DMS53 treated with DMSO at 0.1 percent for 48 hours (cell line): ENCODE measurements around the gene TNFRSF9.
"Not testable (repeated sequence)": the region's sequence is repeated elsewhere in the genome, so short reads cannot be mapped to it uniquely, and the experiment has no call there.

Source experiments
- DNase-seq: peaks from one replicate; lab custom pipeline; 2025; ENCODE audit not compliant: unreplicated experiment; lab: John Stamatoyannopoulos, UW

The TNFRSF9 gene

GRCh38 chr1:7921796-7922195, 18.8 kb downstream of the TNFRSF9 start:
- DNase-seq, result no peak

DNA sequence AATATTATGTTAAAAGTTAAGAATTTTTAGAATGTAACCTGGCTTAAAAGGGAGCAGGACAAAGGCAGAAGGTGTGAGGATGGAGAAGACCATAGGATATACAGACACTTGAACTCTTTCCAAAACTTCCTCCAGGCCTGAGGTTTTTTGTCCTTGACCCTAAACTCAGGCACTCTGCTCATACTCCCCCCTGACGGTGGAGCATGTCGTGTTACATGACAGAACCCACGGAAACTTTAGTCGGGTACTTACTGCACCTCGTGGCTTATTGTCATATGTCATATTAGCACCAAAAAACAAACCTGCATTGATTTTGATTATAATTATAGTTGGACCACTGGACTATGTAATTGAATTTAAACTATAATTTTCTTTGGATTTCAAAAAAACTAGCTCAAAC, 20.8 kb downstream of the TNFRSF9 start:
- DNase-seq, result no peak

DNA sequence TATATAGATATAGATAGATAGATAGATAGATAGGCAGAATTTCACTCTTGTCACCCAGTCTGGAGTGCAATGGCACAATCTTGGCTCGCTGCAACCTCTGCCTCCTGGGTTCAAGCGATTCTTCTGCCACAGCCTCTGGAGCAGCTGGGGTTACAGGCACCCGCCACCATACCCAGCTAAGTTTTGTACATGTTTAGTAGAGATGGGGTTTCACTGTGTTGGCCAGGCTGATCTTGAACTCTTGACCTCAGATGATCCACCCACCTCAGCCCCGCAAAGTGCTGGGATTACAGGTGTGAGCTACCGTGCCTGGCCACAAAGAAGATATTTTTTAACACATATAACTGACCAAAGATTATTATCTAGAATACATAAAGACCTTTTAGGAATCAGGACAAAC, 22.7 kb downstream of the TNFRSF9 start:
- not testable (repeated sequence) for DNase-seq

GRCh38 chr1:7916501-7916830, 24.2 kb downstream of the TNFRSF9 start:
- no peak for DNase-seq

GRCh38 chr1:7915826-7916500, 24.7 kb downstream of the TNFRSF9 start:
- DNase-seq, result no peak

- no peak for DNase-seq
Observed at GRCh38 chr1:7912743-7913557, 27.7 kb downstream of the TNFRSF9 start.

- no peak for DNase-seq
Observed at GRCh38 chr1:7912145-7912544, 28.5 kb downstream of the TNFRSF9 start.

DNA sequence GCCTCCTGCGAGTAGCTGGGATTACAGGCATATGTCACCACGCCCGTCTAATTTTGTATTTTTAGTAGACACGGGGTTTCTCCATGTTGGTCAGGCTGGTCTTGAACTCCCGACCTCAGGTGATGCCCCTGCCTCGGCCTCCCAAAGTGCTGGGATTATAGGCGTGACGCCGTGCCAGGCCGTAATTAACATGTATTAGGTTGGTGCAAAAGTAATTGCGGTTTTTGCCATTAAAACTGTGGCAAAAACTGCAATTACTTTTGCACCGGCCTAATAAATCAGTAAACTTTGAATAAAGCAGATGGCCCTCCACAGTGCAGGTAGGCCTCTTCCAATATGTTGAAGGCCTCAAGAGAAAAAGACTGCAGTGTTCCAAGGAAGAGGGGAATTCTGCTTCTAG, 35.4 kb downstream of the TNFRSF9 start:
- DNase-seq, result no peak

- DNase-seq, result peak; percentile 75
Observed at GRCh38 chr1:7902478-7903085, 38.1 kb downstream of the TNFRSF9 start.

DNA sequence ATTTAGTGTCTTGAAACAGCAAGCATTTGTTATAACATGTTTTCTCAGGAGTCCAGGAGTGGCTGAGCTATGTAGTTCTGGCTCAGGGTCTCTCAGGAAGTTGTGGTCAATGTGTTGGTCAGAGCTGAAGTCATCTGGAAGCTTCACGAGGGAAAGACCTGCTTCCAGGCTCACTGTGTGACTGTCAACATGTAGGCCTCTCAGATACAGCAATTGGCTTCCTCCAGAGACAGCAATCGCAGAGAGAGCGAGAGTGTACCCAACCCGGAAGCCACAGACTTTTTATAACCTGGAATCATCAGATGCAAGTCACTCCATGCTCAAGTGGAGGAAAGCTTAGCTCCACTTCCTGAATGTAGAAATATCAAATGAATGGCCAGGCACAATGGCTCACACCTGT, 40.9 kb downstream of the TNFRSF9 start:
- DNase-seq, result no peak

DNA sequence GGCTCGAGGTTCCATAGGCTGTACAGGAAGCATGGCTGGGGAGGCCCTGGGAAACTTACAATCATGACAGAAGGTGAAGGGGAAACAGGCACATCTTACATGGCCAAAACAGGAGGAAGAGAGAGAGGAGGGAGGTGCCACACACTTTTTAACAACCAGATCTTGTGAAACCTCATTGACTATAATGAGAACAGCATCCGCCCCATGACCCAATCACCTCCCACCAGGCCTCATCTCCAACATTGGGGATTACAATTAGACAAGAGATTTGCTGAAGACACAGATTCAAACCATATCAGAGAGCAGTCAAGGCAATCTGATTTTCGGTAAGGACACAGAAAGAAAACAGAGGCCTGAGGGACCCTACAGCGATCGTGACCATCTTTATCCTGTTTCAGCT, 41.7 kb downstream of the TNFRSF9 start:
- no peak for DNase-seq

- no peak for DNase-seq
Observed at GRCh38 chr1:7896994-7897393, 43.6 kb downstream of the TNFRSF9 start.

GRCh38 chr1:7893529-7894180, 47.0 kb downstream of the TNFRSF9 start:
- no peak for DNase-seq

- DNase-seq, result no peak
Observed at GRCh38 chr1:7891804-7892203, 48.8 kb downstream of the TNFRSF9 start.

- DNase-seq, result no peak
Observed at GRCh38 chr1:7890853-7891252, 49.8 kb downstream of the TNFRSF9 start.

DNA sequence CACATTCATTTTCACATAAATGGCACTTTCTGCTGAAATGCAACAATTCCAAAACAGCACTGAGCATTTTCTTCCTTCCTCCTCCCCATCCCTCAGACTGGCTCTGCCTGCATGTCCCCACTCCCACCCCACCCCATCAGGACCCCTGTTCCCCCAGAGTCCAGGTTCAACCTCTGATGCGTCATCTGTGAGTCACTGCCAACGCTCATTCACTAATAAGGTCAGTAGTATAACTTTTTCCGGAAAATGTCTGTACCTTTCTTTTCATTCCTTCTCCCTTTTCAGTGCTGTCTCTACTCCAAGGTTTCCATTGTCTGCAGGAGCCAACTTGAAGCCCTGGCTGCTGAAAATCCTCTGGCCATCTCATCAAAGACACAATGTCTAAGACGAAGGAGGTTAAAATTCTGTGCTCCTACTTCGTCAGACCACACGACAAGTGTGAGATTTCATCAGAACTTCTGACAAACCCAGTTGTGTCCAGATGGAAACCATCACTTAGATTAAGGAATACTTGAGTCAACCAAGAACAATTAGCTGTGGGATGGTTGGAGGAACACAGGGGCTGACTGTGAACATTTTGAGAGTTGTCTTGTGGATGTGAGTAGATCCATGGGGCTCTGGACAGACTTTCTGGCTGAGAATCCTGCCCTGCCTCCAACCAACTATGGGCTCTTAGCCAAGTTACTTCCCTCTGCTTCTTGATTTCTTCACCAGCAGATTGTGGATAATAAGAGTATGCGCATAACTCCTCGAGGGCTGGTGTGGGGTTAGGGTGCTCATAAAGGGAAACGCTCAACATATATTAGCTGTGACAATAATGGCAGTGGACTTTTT, 52.2 kb downstream of the TNFRSF9 start:
- DNase-seq, result no peak

DNA sequence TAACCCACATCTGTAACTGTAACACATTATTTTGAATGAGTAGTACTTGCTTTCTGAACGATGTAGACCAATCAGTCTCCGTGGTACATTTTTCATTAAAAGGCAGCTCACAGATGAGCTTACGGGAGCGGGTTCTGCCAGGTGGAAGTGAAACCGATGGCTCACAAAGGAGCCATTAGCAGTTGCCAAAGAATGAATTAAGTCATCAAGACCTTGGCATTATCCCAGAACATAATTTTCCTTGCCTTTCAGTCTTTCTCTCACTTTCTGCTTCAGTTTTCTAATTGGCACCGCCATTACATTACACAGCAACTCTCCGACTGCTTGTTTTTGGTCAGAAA, 54.3 kb downstream of the TNFRSF9 start:
- DNase-seq, result no peak

- no peak for DNase-seq
Observed at GRCh38 chr1:7885513-7886404, 54.9 kb downstream of the TNFRSF9 start.

DNA sequence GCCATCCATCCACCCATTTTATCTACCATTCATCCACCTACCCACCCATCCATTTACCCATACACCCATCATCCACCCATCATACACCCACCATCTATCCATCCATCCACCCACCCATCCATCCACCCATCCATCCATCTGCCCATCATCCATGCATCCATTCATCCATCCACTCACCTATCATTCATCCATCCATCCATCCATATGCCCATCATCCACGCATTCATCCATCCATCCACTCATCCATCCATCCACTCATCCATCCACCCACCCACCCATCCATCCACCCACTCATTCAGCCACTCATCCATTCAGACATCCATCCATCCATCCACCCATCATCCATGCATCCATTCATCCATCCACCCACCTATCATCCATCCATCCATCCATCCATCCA, 55.9 kb downstream of the TNFRSF9 start:
- DNase-seq, result no peak

DNA sequence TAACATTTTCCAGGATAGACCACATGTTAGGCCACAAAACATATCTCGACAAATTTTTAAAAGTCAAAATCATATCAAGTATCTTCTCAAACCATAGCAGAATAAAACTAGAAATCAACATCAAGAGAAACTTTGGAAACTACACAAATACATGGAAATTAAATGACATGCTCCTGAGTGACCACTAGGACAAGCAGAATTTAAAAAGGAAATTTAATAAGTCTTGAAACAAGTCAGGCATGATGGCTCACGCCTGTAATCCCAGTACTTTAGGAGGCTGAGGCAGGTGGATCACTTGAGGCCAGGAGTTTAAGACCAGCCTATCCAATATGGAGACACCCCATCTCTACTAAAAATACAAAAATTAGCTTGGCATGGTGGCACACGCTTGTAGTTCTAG, 61.4 kb downstream of the TNFRSF9 start:
- no peak for DNase-seq
